ENCODE measurements around the gene TPRA1.
A peak's percentile ranks its signal among the peaks of the same experiment; 100 is the strongest.

Gene TPRA1

GRCh38 chr3:127588806-127589577, 1.5 kb downstream of the TPRA1 start:
- no peak for TF ChIP-seq CTCF (IDR thresholded peaks at IDR 0.05; ENCODE audit: low read depth, low read length)

GRCh38 chr3:127587876-127588275, 2.7 kb downstream of the TPRA1 start:
- no peak overlapping the region for H3K4me3 ChIP-seq (ENCODE audit: low read depth, low read length)
- TF ChIP-seq CTCF (IDR thresholded peaks at IDR 0.05; ENCODE audit: low read depth, low read length), result no peak

More at GRCh38 chr3:127588806-127589577, 1.5 kb downstream of the TPRA1 start:
- H3K4me3 ChIP-seq (ENCODE audit: low read depth, low read length), result peak overlapping the region; percentile 90

- H3K4me3 ChIP-seq (ENCODE audit: low read depth, low read length), result no peak overlapping the region
- TF ChIP-seq CTCF (IDR thresholded peaks at IDR 0.05; ENCODE audit: low read depth, low read length), result no peak
Measured at GRCh38 chr3:127585813-127586413, 4.6 kb downstream of the TPRA1 start.

- no peak overlapping the region for H3K4me3 ChIP-seq (ENCODE audit: low read depth, low read length)
- no peak for TF ChIP-seq CTCF (IDR thresholded peaks at IDR 0.05; ENCODE audit: low read depth, low read length)
Measured at GRCh38 chr3:127585163-127585812, 5.2 kb downstream of the TPRA1 start.

- no peak overlapping the region for H3K4me3 ChIP-seq (ENCODE audit: low read depth, low read length)
- TF ChIP-seq CTCF (IDR thresholded peaks at IDR 0.05; ENCODE audit: low read depth, low read length), result no peak
Measured at GRCh38 chr3:127584734-127585133, 5.8 kb downstream of the TPRA1 start.

- TF ChIP-seq CTCF (IDR thresholded peaks at IDR 0.05; ENCODE audit: low read depth, low read length), result no peak
Measured at GRCh38 chr3:127580327-127581060, 10.0 kb downstream of the TPRA1 start.

More at GRCh38 chr3:127580327-127581060, 10.0 kb downstream of the TPRA1 start:
- no peak overlapping the region for H3K4me3 ChIP-seq (ENCODE audit: low read depth, low read length)
